T-helper 2 cell treated with Interferon-gamma antibody and Interleukin-4, amounts not matched to agents 100 ng/mL and 5 ng/mL, for 36 hours (primary cell): ENCODE measurements around the gene IL17RA. TPM values are rescaled to one million over a fixed set of nuclear protein-coding genes. Genes with fewer than 3 reads are reported as not detected.
"Not testable (repeated sequence)": the region's sequence is repeated elsewhere in the genome, so short reads cannot be mapped to it uniquely, and the experiment has no call there.

ENCODE experiments used
- intact Hi-C: fragments of 100-400 bp; cut with micrococcal nuclease; formaldehyde crosslinking; loops from one replicate; pipeline ENCODE4 v1.15.1; 2023
- total RNA-seq: library from RNA; stranded (reverse); gene quantifications from 2 replicates; pipeline ENCODE4 v1.2.3, GENCODE V29; 2022

Gene IL17RA, protein sequence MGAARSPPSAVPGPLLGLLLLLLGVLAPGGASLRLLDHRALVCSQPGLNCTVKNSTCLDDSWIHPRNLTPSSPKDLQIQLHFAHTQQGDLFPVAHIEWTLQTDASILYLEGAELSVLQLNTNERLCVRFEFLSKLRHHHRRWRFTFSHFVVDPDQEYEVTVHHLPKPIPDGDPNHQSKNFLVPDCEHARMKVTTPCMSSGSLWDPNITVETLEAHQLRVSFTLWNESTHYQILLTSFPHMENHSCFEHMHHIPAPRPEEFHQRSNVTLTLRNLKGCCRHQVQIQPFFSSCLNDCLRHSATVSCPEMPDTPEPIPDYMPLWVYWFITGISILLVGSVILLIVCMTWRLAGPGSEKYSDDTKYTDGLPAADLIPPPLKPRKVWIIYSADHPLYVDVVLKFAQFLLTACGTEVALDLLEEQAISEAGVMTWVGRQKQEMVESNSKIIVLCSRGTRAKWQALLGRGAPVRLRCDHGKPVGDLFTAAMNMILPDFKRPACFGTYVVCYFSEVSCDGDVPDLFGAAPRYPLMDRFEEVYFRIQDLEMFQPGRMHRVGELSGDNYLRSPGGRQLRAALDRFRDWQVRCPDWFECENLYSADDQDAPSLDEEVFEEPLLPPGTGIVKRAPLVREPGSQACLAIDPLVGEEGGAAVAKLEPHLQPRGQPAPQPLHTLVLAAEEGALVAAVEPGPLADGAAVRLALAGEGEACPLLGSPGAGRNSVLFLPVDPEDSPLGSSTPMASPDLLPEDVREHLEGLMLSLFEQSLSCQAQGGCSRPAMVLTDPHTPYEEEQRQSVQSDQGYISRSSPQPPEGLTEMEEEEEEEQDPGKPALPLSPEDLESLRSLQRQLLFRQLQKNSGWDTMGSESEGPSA
- 58.5 and 58.9 TPM in 2 replicates for total RNA-seq

DNA sequence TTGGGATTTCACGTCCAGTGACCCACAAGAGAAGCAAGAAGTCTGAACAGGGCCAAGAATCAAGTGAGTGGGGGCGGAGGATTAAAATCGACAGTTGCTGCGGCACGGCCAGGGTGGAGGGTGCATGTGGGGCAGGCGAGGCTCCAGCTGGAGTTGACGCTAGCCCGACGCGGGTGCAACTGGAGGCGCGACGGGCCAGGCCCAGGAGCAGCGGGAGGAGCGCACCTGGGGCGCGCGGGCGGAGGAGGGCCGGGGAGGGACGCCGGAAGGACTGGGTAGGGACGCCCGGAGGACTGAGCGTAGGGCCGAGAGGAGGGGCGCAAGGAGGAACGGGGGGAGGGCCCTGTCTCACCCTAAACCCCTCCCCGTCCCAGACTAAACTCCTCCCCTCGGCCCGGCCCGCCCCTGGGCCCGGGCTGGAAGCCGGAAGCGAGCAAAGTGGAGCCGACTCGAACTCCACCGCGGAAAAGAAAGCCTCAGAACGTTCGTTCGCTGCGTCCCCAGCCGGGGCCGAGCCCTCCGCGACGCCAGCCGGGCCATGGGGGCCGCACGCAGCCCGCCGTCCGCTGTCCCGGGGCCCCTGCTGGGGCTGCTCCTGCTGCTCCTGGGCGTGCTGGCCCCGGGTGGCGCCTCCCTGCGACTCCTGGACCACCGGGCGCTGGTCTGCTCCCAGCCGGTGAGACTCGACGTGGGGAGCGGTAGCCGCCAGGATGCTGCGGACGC, at the start of gene IL17RA:
IL17RA (plus strand) TSS at position 447 of the 723 bp plus-strand sequence; CDS start at position 539, 92 bp downstream.
- intact Hi-C loops, result loop anchor here (1.0 to 10.0 kb wide), 6 partner anchors 9 to 693 kb away; partner anchors contain the start of genes ATP6V1E1 and HDHD5

DNA sequence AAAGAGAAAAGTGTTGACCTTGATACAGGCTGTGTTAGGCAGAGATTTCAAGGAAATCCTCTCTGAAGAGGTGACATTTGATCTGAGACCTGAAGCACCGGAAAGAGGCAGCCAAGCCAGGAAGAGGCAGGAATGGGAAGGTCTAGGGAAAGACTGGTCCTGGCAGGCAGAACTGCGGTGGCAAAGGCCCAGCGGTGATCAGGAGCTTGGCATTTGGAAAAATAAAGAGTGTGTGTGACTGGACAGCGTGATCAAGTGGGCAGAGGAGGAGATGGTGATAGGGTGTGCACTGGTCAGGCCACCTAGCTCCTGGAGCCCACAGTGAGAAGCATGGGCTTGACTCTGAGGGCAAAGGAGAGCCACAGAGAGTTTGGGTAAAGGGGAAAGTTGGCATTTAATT, 49.6 kb upstream of the IL17RA start:
- intact Hi-C loops, result no loop called here

DNA sequence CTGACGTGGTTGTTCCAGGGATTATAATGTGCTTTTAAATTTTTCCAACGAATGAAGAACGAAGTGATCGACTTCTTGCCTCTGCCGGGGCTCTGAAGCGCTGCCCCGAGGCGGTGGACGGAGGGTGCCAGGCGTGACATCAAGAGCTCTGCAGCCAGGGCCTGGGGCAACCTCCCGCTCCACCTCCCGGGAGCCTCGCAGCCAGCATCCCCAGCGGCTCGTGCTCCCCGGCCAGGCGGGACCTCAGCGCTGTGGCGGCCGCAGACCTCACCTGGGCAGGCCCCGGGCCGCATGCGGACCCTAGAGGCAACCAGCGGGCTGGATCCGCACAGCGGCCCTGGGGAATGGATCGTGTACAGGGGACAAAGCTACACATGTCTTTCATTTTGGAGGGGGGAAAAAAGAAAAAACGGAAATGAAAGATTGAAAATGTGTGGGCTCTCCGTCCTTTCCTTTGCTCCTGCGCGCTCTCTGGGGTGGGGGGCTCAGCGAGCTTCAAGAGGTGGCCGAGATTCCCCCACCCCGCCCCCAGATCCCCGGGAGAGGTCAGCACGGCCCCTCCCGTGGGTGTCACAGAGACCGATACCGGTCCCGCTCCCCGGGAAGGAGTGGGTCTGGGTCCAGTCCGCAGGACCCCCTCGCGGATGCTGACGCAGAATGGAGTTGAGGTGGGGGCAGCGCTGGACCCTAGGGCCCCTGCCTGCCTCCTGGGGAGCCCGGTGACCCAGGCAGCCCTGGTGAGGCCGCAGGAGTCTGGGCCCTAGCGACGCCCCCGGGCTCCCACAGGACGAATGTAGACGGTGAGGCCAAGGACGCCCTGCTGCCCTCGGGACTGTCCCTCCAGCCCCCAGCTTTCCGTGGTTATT, 48.6 kb upstream of the IL17RA start:
- intact Hi-C loops, result not testable (repeated sequence)

DNA sequence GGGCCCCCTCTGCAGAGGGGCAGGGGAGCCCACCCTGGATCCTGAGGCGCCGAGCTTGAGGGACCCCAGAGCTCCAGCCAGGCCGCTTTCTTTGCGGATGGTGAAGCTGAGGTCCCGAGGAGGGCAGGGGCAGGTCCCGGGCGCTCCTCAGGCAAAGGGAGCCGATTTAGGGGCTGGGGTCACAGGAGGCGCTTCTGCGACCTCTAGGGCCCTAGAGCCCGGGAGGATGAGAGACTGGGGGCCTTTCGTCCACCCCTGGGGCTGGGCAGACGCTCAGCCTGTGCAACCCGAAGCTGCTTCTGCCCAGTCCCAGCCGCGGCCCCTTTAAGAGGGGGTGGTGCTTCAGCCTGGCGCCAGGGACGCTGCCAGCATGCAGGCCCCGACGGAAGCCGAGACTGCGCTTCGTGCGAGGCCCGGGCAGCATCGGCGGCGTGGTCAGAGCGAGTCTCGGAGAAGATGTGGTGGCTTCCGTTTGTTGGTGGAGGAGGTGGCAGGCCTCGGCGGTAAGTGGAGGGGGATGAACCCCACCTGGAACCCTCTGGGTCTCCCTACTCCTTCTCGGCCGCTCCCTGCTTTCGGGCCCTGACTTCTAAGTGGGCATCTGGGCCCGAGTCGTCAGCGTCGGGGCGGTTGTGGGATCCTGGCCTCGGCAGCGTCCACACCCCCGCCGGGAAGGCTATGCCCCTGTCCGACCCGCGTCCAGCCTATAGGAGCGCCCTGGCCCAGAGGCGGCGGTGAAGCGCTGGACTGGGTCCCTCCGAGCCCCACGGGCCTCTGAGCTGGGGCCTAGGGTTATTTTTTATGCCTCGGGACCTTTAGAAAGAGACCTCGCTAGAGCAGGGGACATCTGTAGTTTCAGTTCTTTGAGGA, 47.7 kb upstream of the IL17RA start:
- intact Hi-C loops, result not testable (repeated sequence)

DNA sequence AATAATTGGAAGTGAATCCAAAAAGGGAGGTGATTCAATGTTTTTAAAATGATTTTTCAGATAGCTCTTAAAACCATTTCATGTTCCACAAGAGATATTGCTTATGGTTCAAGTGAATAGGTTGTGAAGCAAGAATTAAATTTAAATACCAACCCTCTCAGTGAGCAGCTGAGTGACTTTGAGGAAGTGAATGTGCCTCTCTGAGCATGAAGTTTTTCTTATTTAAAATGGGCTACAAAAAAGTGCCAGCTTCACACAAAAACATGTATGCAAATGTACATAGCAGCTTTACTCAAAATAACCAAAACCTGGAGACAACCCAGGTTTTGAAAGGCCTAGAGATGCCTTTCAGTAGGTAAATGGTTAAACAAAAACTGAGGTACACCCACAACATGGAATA, 41.3 kb upstream of the IL17RA start:
- intact Hi-C loops, result no loop called here

DNA sequence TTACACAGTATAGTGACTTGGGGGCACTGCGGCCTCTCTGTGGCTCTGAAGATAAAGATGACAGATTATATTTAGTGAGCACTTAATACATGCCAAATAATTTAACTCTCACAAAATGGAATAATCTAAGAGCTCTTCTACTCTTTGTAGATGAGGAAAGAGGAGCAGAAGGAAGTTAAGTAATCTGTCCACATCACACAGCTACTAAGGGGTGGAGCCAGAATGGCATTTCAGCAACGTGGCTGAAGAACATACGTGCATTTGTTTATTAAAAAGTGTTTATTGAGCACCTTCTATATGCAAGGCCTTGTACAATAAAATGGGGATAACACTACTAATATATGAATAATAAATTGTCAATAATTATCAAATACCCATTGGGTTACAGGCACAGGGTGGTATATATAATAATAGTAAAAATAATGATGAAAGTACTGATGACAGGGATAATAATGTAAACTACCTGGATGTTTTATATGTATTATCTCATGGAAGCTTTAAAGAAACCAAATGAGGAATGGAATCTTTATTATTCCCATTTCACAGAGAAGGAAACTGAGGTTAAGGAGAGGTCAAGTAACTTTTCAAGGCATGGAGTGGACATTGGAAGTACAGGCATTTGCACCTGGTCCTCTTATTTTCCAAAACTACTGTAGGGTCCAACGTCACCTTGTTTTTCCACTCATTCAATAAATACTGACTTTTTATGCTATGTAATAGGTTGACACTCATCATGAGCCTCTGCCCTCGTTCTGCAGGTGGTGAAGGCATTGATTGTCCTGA, 38.0 kb upstream of the IL17RA start:
- intact Hi-C loops, result no loop called here

DNA sequence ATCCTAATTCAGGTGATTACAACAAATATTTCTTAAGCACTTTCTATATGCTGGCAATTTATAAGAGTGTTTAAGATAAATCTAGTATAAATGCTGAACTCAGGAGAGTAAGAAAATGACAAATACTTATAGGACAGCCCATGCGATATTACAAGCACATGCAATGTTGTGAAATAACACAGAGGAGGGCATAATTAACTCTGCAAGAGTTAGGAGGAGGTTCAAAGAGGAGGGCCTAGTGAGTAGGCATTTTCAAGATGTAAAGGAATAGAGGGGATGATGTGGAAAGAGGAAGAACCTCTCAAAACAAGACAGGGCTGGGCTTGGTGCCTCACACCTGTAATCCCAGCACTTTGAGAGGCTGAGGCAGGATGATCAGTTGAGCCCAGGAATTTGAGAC, 37.1 kb upstream of the IL17RA start:
- intact Hi-C loops, result no loop called here

DNA sequence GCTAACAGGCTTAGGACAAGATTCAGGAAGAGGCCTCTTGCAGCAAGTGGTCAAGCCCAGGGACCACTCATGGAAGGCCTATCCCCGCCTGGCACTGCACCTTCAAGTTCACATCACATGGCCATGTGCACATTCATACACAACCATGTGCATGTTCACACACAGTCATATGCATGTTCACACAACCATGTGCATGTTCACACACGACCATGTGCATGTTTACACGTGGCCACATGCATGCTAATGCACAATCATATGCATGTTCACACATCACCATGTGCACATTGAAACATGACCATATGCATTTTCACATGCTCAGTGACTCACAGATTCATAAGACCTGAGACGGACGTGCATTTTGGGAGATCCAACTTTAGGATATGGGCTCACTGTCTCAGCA, 28.7 kb upstream of the IL17RA start:
- intact Hi-C loops, result no loop called here

DNA sequence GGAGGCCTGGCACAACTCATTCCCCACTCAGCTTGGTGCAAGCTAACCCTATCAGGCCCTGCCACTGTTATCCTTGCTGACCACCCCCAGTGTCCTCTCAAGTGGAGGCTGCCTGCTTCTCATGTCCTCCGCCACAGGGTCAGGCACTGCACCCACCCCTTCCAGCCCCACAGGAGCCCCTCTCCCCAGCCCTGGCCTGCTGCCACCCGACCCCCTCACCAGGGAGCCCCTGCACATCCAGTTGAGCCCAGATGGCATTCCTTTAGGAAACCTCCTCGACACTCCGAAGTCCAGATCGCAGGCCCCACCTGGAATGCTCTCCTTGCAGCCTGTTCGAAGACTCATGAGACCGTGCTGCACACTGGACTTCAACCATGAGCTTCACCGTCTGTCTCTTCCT, 28.0 kb upstream of the IL17RA start:
- intact Hi-C loops, result no loop called here

DNA sequence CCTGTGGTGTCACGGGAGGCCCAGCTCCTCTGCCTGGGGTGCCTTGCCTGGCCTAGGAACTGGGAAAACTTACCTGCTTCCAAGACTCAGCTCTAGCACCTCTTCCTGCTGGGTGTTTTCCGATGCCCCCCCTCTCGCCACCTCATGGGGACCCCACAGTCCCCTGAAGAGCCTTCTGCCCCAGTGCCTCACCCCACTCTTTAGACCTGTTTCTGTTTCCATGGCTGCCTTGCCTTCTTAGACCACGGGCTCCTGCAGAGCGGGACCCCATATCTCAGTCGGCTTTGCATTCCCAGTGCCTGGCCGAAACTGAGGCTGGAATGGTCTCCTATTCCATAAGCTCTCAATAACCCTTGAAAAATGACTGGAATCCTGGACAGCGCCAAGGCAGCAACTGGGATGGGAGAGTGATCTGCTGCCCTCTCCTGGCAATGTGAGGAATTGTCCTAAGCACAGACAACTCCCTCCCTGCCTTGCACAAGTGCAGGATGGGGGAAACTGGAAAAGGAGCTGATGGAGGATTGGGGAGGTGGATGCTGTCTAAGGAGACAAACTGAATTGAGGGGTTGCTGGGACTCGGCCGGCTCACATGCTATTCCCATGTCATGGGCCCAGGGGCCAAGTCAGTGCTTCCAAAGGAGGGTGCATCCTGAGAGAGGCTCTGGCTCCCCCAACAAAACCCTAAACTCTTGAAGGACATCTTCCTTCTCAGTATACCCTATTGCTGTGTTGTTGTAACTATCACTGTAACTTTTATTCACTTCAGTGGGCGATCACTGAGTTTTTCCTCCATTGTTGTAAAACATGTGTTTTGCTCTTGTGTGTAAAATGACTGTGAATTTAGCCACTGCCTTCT, 26.6 kb upstream of the IL17RA start:
- intact Hi-C loops, result loop anchor here (1.0 kb wide), 2 partner anchors 142 to 146 kb away; no protein-coding TSS in a partner anchor

DNA sequence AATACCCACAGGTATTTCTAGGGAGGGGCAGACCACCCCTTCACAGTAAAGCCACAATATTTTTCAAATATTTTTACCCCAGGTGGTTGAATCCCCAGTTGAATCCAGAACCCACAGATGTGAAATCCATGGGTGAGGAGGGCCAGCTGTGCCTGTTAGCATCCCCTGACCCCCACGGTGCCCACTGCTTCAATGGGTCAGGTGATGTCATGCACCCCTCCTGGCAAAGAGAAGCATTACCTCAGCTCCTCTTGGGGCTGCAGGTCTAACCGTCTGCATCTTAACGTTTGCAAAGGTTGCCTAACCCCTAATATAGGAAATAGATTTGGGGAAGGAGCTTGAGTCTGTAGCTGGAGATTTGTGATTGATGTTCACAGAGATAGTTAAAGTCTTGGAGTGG, 24.7 kb upstream of the IL17RA start:
- intact Hi-C loops, result no loop called here

DNA sequence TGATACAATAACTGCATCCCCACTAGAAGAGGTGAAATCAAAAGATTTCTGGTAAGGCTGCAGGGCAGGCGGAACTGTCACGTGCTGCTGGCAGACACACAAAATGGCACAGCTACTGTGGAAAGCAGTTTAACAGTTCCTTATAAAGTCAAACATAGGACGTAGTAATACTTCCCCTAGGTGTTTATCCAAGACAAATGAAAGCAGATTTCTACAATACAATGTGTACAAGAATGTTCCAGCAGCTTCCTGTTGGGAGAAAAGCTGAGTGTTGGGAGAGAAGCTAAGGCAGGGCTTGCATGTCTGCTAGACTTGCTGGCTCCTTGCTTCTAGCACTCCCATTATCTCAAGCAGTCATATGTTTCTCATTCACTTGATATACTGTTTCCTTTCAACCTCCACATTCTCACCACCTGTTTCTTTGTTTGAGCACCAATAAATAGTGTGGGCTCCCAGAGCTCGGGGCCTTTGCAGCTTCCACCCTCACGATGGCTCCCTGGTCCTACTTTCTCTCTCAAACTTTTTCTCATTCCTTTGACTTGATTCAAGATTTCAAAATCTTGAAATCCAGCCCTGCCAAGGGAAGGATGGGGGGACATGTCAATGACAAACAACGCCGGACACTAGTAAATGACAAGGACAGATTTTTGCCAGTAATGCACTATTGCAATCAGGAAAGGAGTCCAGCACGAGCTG, 21.2 kb upstream of the IL17RA start:
- intact Hi-C loops, result no loop called here

DNA sequence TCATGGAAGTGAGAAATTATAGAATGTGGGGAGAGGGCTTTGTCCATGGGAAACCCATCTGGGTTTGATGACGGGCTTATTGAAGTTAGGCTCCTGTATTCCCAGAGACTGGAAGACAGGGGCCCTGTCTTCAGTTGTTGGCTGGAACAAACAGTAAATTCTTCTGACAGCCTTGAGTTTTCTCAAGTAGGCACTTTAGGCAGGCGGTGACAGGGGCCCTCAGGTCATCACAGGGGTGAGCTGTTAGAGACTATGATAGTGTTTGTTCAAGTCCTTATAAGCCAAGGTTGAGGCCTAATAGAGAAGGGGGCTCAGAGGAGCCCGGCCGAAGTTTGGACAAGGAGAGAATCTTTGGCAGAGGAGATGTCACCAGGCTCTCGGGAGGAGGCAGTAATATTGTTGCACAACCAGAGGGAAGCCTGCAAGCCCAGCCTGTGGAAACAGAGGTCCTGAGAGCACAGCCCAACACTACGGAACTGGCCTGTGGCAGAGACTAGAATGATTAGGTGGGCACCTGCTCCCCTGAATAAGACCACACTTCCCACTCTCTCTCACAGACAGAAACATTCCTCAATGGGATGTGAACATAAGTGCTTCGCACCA, 20.2 kb upstream of the IL17RA start:
- intact Hi-C loops, result no loop called here

DNA sequence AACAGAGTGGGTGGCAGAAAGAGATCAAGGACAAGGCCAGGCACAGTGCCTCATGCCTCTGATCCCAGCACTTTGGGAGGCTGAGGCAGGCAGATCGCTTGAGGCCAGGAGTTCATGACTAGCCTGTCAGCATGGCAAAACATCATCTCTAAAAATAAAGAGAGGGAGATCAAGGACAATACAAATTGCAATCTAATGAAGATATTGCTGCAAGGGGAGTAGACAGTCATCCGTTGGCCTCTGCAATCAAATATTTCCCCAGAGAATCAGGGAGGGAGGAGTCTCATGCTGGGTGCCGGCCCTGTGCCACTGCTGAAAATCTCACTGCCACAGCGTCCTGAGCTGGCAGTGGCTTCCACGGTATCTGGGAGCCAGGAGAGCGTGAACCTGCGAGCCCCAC, 19.4 kb upstream of the IL17RA start:
- intact Hi-C loops, result no loop called here

DNA sequence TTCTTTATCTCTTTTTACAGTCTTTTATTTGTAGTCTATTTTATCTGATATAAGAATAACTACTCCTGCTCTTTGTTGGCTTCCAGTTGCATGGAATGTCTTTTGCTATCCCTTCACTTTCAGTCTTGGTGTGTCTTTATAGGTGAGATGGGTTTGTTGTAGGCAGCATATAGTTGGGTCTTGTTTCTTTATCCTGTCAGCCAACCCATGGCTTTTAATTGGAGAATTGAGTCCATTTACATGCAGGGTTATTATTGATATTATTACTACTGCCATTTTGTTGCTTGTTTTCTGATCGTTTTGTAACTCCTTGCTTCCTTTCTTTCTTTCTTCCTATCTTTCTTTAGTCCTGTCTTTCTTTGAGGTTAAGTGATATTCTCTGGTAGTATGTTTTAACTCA, 11.9 kb upstream of the IL17RA start:
- intact Hi-C loops, result no loop called here

DNA sequence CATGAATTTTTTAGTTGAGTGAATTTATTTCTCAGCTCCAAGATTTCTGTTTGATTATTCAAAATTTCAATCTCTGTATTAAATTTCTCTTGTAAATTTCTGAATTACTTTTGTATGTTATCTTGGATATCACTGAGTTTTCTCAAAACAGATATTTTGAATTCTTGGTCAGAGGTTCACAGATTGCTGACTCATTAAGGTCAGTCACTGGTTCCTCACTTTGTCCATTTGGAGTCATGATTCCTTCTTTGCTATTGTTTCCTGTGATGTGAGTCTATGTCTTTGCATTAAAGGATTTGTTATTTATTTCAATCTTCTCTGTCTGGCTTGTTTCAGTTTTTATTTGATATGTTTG, 10.2 kb upstream of the IL17RA start:
- intact Hi-C loops, result loop anchor here (1.0 kb wide), 3 partner anchors 10 to 427 kb away; partner anchors contain the start of gene IL17RA

DNA sequence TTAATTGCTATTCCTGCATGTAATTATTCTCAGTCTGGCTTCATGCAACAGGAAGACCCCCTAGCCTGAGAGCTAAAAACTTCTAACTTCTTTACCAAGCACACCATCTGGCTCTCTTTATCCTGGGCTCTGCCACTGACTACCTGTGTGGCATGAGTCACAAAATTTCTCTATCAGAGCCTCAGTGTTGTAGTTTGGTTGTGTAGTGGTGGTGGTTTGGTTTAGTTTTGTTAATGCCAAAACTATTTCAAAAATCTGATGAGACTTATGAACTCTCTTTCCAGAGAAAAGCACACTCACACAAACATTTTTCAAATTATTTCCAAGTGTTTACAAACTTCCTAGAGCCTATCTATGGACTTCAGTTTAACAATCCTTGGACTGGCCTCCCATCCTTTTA, 7.5 kb upstream of the IL17RA start:
- intact Hi-C loops, result no loop called here
